GM12801 (cell line): Measurements from ENCODE around the gene SDHA.
"Not testable (repeated sequence)": the region's sequence is repeated elsewhere in the genome, so short reads cannot be mapped to it uniquely, and the experiment has no call there.

Source experiments
- TF ChIP-seq, protein P1 (sequence below): IDR thresholded peaks from one replicate; pipeline ENCODE4 v1.5.1; 2011; ENCODE audit warnings: control low read depth; ENCODE audit not compliant: insufficient read length; ENCODE audit errors: extremely low read depth

SDHA gene

DNA sequence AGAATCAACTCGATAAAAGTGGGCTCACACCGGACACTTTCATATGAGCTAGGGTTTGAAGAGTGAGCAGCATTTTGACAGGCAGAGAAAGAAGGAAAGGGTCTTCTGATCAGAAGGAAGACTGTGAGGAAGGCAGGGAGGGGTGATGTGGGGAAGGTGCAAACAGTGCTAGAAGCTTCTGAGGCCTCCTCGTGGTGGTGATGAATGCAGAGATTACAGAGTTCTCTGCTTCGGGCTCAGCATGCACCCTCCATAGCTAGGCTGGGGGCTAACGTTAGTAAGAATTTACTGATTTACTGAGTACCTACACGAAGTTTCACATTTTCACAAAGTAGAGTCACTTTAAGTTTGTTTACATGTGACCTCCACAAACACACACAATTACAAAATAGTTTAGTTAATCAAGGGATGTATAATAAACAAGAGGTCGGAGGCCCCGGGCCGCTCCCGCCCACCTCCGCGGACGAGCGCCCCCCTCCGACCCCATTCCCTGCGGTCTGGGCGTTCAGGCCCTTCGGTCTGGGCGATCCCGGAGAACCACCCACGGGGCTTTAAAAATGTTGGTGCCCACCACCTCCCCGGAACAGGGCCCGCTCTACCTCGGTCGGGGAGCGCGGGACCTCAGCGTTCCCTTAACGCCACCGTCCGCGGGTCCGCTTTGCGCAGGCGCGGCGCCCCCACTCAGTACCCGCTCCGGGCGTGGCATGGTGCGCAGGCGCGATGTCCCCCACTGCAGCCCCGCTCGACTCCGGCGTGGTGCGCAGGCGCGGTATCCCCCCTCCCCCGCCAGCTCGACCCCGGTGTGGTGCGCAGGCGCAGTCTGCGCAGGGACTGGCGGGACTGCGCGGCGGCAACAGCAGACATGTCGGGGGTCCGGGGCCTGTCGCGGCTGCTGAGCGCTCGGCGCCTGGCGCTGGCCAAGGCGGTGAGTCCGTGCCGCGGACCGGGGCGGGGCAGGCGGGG is at the start of gene SDHA, which contains the start of gene CCDC127:
SDHA (plus strand) TSS at position 827 of the 963 bp plus-strand sequence; CDS start at position 863, 36 bp downstream.
CCDC127 (minus strand) TSS at position 660 of the 963 bp plus-strand sequence. CDS start 1,304 bp downstream, outside the sequence.
- TF ChIP-seq, protein P1, sequence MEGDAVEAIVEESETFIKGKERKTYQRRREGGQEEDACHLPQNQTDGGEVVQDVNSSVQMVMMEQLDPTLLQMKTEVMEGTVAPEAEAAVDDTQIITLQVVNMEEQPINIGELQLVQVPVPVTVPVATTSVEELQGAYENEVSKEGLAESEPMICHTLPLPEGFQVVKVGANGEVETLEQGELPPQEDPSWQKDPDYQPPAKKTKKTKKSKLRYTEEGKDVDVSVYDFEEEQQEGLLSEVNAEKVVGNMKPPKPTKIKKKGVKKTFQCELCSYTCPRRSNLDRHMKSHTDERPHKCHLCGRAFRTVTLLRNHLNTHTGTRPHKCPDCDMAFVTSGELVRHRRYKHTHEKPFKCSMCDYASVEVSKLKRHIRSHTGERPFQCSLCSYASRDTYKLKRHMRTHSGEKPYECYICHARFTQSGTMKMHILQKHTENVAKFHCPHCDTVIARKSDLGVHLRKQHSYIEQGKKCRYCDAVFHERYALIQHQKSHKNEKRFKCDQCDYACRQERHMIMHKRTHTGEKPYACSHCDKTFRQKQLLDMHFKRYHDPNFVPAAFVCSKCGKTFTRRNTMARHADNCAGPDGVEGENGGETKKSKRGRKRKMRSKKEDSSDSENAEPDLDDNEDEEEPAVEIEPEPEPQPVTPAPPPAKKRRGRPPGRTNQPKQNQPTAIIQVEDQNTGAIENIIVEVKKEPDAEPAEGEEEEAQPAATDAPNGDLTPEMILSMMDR = not testable (repeated sequence)

DNA sequence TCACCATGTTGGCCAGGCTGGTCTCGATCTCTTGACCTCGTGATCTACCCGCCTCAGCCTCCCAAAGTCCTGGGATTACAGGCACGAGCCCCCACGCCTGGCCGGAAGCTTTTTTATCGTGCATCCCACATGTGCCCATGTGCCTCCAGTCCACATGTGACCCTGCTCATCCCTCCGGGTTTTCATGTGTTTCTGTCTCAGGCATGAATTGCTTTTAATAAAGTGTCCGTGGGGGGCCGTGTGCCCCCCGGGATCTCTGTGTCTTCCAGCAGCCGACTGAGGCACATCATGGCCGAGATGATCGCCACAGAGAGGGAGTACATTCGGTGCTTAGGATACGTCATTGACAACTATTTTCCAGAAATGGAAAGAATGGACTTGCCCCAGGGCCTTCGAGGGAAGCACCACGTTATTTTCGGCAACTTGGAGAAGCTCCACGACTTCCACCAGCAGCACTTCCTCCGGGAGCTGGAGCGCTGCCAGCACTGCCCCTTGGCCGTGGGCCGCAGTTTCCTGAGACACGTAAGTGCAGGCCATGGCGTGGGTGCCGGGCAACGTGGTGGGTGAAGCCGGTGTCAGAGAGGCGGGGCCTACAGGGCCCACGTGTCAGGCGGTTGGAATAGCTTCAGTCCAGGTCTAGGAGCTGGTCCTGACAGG is 48.9 kb upstream of the SDHA start:
- TF ChIP-seq, protein P1 = no peak

DNA sequence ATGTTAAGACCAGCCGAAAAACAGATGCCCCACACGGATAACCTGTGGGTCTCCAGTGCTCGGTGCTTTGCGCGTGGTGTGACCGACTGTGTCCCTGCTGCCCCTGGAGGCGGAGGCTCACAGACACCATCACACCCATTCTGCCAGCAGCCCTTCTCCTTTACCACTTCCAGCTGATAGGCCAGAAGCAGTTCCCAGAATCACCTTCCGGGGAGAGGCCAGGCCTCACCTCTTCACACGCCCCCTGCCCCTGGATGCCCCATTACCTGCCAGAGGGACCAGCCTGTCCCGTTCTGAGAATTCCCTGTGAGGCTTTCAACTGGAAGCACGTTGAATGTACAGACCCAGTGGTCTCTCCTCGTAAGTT is 48.4 kb upstream of the SDHA start:
- TF ChIP-seq, protein P1 = no peak

DNA sequence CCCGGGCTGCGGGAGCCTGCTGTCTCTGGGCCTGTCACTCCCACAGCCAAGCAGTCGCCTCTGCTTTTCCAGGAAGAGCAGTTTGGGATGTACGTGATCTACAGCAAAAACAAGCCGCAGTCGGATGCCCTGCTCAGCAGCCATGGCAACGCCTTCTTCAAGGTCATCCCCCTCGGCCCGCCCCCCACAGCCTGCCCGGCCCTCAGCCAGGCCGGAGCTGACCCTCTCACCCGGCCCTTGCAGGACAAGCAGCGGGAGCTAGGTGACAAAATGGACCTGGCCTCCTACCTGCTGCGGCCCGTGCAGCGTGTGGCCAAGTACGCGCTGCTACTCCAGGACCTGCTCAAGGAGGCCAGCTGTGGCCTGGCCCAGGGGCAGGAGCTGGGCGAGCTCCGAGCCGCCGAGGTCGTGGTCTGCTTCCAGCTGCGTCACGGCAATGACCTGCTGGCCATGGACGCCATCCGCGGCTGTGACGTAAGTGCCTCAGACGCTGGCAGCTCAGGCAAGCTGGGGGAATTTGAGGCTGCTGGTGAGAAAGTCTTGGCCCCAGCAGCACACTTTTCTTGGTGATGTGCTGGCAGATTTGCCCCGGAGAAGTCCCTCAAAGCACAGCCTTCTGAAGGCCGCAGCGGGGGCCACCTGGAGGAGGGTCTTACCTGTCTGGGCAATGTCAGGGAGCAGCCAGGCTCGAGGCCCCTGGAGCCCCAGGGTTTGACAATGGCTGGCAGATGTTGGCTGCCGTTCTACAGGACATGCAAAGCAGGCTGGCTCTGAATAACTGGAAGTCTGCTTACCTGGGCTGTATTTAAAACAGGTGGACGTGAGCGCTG is 46.9 kb upstream of the SDHA start:
- TF ChIP-seq, protein P1 = no peak

DNA sequence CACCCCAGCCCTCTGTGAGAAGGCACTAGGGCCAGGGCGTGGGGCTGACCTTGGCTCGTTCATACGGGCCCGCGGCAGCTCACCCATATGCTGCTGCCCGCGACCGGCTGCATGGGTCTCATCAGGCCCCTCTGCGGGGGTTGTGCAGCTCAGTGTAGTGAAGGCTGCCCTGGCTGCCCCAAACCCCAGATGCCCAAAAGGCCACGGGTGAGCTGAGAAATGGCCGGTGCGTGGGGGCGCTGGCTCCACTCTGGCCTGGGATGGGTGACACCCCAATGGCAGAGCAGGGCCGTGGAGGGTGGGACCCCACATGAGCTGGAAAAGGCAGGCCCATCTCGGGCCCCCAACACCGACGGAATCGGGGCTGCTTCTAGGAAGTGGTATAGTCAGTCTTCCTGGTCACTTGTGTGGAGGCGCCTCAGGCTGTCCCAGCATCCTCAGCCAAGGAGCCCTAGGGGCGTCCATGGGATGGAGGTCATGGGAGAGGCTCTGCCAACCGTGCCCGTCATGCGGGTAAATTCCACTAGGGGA is 46.3 kb upstream of the SDHA start:
- TF ChIP-seq, protein P1 = no peak

DNA sequence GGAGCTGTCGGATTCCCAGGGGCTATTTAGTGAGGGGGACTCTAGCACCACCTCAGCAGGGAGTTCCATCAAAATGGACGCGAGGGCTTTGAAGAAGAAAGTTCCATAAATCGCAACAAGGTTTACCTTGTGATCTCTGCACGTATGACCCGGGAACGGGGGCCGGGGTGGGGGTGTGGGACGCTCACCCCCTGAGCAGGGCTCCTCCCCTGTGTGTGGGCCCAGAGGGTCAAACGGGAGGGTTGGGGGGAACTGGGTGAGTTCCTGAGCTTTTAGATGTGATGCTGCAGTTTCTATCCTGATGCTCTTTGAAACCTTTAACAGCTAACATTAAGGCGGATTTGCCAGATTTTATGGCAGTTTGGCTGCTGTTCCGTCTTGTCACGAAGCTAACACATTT is 45.7 kb upstream of the SDHA start:
- TF ChIP-seq, protein P1 = no peak
